ENCODE results near the gene ZDHHC3.

Gene ZDHHC3

GRCh38 chr3:44976002-44976815 lies at the start of gene ZDHHC3, which contains the start of gene EXOSC7:
TSS of gene ZDHHC3 (minus strand) at chr3:44976174. CDS start at chr3:44959436, 16,738 bp downstream.
TSS of gene EXOSC7 (plus strand) at chr3:44976244. CDS start at chr3:44976278, 34 bp downstream.
- DNase-seq: peak; percentile 81

GRCh38 chr3:45024542-45025255 lies 48.7 kb upstream of the ZDHHC3 start:
- no peak for DNase-seq

GRCh38 chr3:45023675-45024074 lies 47.7 kb upstream of the ZDHHC3 start:
- DNase-seq: no peak

GRCh38 chr3:45021524-45022297 lies 45.7 kb upstream of the ZDHHC3 start:
- DNase-seq: no peak

GRCh38 chr3:45020534-45020933 lies 44.6 kb upstream of the ZDHHC3 start:
- no peak for DNase-seq

- DNase-seq: no peak
Observed at GRCh38 chr3:45017821-45018220, 41.8 kb upstream of the ZDHHC3 start.

GRCh38 chr3:45016916-45017315 lies 40.9 kb upstream of the ZDHHC3 start:
- DNase-seq: no peak

- no peak for DNase-seq
Observed at GRCh38 chr3:45012577-45012976, 36.6 kb upstream of the ZDHHC3 start.

GRCh38 chr3:45011756-45012508 lies 36.0 kb upstream of the ZDHHC3 start:
- peak; percentile 75 for DNase-seq

GRCh38 chr3:45010811-45011333 lies 34.9 kb upstream of the ZDHHC3 start:
- DNase-seq: peak; percentile 68

GRCh38 chr3:45009868-45010267 lies 33.9 kb upstream of the ZDHHC3 start:
- DNase-seq: no peak

GRCh38 chr3:45008117-45008516 lies 32.1 kb upstream of the ZDHHC3 start:
- no peak for DNase-seq

GRCh38 chr3:45007091-45007490 lies 31.1 kb upstream of the ZDHHC3 start:
- DNase-seq: no peak

- no peak for DNase-seq
Observed at GRCh38 chr3:45003859-45004258, 27.9 kb upstream of the ZDHHC3 start.

GRCh38 chr3:45003406-45003805 lies 27.4 kb upstream of the ZDHHC3 start:
- DNase-seq: no peak

GRCh38 chr3:45002720-45003119 lies 26.7 kb upstream of the ZDHHC3 start:
- no peak for DNase-seq

GRCh38 chr3:45002139-45002660 lies 26.2 kb upstream of the ZDHHC3 start:
- no peak for DNase-seq

GRCh38 chr3:45001738-45002137 lies 25.8 kb upstream of the ZDHHC3 start:
- DNase-seq: no peak

GRCh38 chr3:45000823-45001222 lies 24.8 kb upstream of the ZDHHC3 start:
- DNase-seq: no peak

GRCh38 chr3:44999782-45000181 lies 23.8 kb upstream of the ZDHHC3 start:
- no peak for DNase-seq

- no peak for DNase-seq
Observed at GRCh38 chr3:44996556-44996969, 20.6 kb upstream of the ZDHHC3 start.
